NCI-H345 (cell line): ENCODE results near the gene OTP.

Experiments used
- DNase-seq: peaks from one replicate; lab custom pipeline; 2025; lab: John Stamatoyannopoulos, UW

The OTP gene

DNA sequence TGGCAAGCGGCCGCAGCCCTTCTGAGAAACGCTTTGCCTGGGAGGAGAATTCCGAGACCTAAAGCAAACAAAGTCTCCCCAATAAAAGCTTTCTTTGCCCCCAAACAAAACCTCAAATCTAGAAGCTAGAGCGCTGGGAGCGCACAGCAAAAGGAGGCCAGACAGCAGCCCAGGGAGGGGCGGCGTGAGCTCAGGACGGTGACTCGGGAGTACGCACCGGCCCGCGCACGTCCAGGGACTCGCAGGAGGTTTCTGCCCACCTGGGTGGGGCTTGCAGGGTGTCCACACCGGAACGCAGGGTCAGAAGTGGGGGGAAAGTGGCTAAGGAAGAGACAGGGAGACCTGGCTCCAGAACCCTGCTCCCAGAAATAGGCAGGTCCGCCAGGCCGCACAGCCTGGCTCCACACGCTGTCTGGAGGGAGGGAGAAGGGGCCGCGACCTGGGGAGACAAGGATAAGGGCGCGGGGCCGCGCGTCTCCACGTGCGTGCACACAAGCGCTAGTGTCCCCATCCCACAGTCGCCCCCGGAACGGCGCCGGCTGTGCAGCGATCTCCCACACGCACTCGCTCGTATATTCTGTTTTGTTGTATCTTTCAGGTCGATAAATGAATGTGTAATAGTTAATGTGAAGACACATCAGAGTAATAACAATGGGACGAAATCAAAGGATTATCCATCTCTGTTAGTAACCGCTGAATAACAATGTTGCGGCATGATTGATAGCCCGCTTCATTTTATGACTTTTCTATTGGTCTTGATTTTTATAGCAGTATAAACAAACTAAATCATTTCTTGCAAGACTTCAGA is 2.3 kb upstream of the OTP start:
- no peak for DNase-seq

- DNase-seq: no peak
Measured at GRCh38 chr5:77638763-77639671, 504 bp upstream of the OTP start.

DNA sequence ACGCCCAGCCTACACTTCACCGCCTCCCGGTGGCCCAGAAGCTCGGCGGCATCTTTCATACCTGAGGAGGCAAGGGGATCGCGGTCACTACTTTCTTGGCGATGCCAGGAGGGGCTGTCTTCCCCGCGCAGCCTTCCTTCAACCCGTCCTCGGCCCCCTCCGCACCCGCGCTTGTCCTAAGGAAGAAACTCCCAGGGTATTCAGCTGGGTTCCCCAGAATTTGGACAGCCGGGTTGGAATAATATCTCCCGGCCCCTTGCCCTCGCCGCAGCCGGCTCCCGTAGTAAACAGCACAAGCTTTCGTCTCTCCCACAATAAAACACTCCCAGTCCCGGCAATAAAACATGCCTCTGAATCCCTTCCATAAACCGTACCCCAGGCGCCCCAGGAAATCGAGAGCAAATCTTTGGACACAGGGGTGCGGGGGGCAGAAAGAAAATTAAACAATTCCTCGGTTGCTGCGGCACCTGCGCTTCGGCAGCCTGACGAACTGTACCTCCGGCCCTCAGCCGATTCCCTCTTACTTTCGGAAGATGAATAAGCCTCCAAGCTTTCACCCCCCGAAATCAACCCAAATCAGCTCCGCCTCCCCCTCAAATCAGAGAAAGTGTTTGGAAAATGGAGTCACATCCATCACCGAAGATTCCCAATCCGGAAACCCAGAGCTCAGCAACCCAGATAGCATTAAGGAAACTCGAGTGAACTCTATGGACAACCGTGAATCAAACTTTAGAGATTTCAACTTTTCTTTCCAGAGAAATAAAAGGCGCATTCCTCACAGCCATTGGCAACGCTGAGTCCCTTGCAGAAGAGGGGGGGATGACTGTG is 1.1 kb downstream of the OTP start:
- DNase-seq: no peak

- no peak for DNase-seq
Measured at GRCh38 chr5:77636641-77637169, 1.8 kb downstream of the OTP start.

DNA sequence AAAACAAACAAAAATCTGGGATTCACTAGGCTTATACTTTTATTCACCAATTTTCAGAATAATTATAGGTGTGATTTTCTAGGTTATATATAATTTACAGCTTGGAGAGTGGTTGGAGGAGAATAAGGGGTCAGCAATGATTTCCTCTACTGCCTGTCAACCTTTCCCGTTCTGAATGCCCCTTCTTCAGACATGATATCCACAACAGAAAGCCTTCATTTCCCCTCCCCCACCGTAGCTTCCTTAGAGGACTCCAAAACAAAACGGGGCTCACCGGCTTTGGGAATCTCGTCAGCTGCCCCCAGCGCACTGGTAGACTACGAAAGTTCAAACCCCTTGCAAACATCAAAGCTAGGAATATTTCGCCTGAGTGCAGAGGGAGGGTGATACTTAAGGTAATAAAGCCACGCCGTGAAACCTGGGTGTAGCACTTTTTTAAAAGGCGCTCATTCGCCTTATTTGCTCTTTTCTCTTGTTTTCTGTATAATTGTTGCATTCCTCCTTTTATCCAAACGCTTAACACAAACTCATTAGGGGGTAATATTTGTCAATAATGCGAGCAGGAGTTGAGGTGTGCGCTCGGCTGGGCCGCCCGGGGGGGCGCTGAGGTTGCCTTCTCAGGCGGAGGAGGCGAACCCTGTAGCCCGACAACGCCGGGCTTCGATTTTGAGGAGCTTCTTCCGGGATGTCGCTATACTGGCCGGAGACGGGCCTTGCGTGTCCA is 2.4 kb downstream of the OTP start:
- no peak for DNase-seq

GRCh38 chr5:77635067-77635916 is 3.2 kb downstream of the OTP start:
- DNase-seq: no peak

GRCh38 chr5:77633709-77634108 is 4.8 kb downstream of the OTP start:
- DNase-seq: no peak

GRCh38 chr5:77633207-77633675 is 5.3 kb downstream of the OTP start:
- DNase-seq: no peak

- DNase-seq: no peak
Measured at GRCh38 chr5:77632526-77633206, 5.8 kb downstream of the OTP start.

GRCh38 chr5:77630114-77630680 is 8.3 kb downstream of the OTP start:
- DNase-seq: peak; percentile 73

- DNase-seq: peak; percentile 27
Measured at GRCh38 chr5:77629509-77630113, 8.9 kb downstream of the OTP start.

- no peak for DNase-seq
Measured at GRCh38 chr5:77628840-77629508, 9.5 kb downstream of the OTP start.

DNA sequence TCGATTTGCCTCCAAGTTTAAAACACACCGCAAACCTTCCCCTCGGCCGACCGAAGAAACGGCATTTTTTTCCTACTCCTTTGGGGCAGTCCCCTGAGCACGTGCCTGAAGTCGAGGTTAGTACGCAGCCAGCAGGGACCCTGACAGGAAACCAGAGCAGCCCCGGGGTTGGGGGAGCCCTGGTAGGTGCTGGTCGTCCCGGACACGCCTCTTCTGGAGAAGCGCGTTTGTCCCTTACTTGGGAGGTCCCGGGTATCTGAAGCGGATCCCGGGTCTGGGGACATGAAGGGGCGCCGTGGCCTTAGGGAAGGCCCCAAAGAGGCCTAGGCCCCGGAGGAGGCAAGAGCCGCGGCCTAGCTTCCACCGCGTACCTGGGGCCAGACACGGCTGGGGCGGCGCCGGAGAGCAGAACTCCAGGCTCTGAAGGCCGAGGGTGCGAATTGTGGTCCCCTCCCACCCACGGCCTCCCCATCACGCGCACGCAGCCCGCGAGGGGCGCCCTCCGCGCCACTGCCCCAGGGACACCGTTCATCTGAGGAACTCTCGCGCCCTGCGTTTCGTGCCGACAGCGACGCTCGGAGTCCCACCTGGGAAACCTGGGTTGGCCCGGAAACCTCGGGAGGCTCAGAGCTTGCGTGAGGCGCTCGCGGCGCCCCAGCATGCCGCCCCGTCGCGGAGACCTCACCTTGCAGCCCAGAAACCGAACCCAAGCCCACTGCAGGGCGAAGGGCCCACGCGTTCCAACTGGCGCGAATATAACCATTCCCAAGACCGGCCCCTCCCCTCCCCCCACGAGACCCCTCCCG is 10.4 kb downstream of the OTP start:
- no peak for DNase-seq

GRCh38 chr5:77623203-77623740 is 15.2 kb downstream of the OTP start:
- DNase-seq: no peak

GRCh38 chr5:77621440-77621839 is 17.1 kb downstream of the OTP start:
- no peak for DNase-seq

DNA sequence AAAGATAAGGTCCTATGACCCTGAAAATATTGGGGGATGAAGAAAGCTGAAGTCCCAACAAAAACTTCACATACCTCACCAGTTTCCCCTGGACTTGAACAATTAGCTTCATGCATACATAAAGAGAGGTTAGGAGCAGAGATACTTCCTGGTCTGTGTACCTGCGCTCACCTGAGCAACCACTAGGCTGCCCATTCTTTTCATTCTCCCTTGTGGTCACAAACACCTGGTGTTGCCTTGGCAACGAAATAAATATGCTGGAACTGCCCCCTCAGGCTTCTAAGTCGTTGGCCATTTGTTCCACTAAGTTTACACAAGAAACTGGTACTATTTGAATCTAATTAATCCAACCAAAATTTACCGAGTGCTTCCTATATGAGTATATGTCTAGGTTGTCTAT is 18.1 kb downstream of the OTP start:
- no peak for DNase-seq

DNA sequence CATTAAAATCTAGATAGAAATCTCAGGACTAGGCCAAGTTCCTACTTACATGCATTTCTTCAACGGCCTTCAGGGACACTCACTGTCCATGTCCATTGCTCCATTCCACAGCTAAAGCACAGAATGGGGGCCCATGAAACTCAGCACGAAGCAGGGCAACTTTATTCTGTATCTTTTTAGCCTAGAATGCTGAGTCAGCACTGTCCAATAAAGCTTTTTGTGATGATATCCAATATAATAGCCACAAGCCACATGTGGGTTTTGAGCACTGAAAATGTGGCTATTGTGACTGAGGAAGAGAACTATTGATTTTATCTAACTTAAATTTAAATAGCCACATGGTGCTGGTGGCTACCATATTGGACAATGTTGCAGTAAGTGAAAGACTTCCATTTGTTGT is 21.6 kb downstream of the OTP start:
- no peak for DNase-seq
